ENCODE measurements around the gene PRPF19. TPM values are rescaled to one million over a fixed set of nuclear protein-coding genes. Genes with fewer than 3 reads are reported as not detected.

Gene PRPF19
- total RNA-seq, 1 experiment from 2014 or later = 115 TPM

DNA sequence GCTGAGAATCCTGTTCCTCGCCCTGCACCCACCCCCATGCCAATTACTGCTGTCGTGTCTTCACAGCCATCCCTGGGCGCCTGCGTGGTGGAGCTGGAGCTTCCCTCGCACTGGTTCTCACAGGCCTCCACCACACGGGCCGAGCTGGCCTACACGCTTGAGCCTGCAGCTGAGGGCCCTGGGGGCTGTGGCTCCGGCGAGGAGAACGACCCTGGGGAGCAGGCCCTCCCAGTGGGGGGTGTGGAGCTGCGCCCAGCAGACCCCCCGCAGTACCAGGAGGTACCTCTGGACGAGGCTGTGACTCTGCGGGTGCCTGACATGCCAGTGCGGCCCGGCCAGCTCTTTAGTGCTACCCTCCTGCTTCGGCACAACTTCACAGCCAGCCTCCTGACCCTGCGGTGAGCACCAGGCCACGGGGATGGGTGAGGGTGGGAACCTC lies 22.2 kb upstream of the PRPF19 start:
- Mint-ChIP-seq H3K36me3 (ENCODE audit: insufficient read depth, unreplicated experiment) (no peaks in the 10 kb centered on the region), H3K4me3 (ENCODE audit: unreplicated experiment) (no peak overlapping the region), H3K27ac (ENCODE audit: low read depth, unreplicated experiment) (no peak overlapping the region), H3K9me3 (ENCODE audit: unreplicated experiment) (no peaks in the 10 kb centered on the region), H3K27me3 (ENCODE audit: insufficient read depth, unreplicated experiment) (no peaks in the 10 kb centered on the region), H3K4me1 (ENCODE audit: insufficient read depth, unreplicated experiment) (peaks cover 13% of the 10 kb centered on the region)
- ChIA-PET POLR2A (no interaction called here), CTCF (interaction anchor here (0.6 to 0.7 kb wide), 2 partner anchors 152 to 208 kb away, joined by 3 to 7 read pairs; no protein-coding TSS in a partner anchor)
- TF ChIP-seq, protein P1, sequence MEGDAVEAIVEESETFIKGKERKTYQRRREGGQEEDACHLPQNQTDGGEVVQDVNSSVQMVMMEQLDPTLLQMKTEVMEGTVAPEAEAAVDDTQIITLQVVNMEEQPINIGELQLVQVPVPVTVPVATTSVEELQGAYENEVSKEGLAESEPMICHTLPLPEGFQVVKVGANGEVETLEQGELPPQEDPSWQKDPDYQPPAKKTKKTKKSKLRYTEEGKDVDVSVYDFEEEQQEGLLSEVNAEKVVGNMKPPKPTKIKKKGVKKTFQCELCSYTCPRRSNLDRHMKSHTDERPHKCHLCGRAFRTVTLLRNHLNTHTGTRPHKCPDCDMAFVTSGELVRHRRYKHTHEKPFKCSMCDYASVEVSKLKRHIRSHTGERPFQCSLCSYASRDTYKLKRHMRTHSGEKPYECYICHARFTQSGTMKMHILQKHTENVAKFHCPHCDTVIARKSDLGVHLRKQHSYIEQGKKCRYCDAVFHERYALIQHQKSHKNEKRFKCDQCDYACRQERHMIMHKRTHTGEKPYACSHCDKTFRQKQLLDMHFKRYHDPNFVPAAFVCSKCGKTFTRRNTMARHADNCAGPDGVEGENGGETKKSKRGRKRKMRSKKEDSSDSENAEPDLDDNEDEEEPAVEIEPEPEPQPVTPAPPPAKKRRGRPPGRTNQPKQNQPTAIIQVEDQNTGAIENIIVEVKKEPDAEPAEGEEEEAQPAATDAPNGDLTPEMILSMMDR (IDR thresholded peaks at IDR 0.05; ENCODE audit: unreplicated experiment) = no peak
- no peak for DNase-seq (ENCODE audit: unreplicated experiment)
- intact Hi-C loops (cut with micrococcal nuclease) = no loop called here
- no TSS peak for BruUV-seq (replicated peaks)

DNA sequence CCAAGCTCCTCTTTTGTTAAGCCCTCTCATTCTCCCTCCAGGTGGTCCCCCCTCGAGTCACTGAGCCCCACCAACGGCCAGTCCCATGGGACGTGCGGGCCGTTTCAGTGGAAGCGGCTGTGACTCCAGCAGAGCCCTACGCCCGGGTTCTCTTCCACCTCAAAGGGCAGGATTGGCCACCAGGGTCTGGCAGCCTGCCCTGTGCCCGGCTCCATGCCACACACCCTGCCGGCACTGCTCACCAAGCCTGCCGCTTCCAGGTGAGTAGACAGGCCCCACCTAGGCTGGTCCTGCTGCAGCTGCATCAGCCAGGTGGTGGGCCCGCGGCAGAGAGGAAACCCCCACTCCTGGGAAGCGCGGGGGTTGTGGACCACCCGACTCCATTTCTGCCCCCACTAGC lies 21.2 kb upstream of the PRPF19 start:
- H3K36me3 Mint-ChIP-seq (ENCODE audit: insufficient read depth, unreplicated experiment) = peaks cover 1% of the 10 kb centered on the region
- no TSS peak for BruUV-seq (replicated peaks)
- no peaks in the 10 kb centered on the region for H3K27me3 Mint-ChIP-seq (ENCODE audit: insufficient read depth, unreplicated experiment)
- ChIA-PET CTCF (interaction anchor here (0.5 to 2.1 kb wide), 3 partner anchors 9 to 37 kb away, joined by 4 to 8 read pairs (median 5); partner anchors contain the start of gene TMEM109), POLR2A (interaction anchor here (0.7 to 2.5 kb wide), 2 partner anchors 10 to 23 kb away, joined by 3 to 9 read pairs; no protein-coding TSS in a partner anchor)
- intact Hi-C loops (cut with micrococcal nuclease) = no loop called here
- peaks cover 13% of the 10 kb centered on the region for H3K4me1 Mint-ChIP-seq (ENCODE audit: insufficient read depth, unreplicated experiment)
- TF ChIP-seq, protein P1 (IDR thresholded peaks at IDR 0.05; ENCODE audit: unreplicated experiment) = no peak
- no peak overlapping the region for H3K4me3 Mint-ChIP-seq (ENCODE audit: unreplicated experiment)
- DNase-seq (ENCODE audit: unreplicated experiment) = no peak
- H3K27ac Mint-ChIP-seq (ENCODE audit: low read depth, unreplicated experiment) = no peak overlapping the region
- H3K9me3 Mint-ChIP-seq (ENCODE audit: unreplicated experiment) = no peaks in the 10 kb centered on the region

GRCh38 chr11:60927061-60927592 lies 20.7 kb upstream of the PRPF19 start:
- H3K36me3 Mint-ChIP-seq (ENCODE audit: insufficient read depth, unreplicated experiment) = peaks cover 6% of the 10 kb centered on the region
- CTCF ChIA-PET = interaction anchor here (0.5 to 2.1 kb wide), 3 partner anchors 9 to 37 kb away, joined by 4 to 8 read pairs (median 5); partner anchors contain the start of gene TMEM109
- DNase-seq (ENCODE audit: unreplicated experiment) = no peak
- POLR2A ChIA-PET = interaction anchor here (0.7 to 2.5 kb wide), 2 partner anchors 10 to 22 kb away, joined by 3 to 9 read pairs; no protein-coding TSS in a partner anchor
- no TSS peak for BruUV-seq (replicated peaks)
- no peaks in the 10 kb centered on the region for H3K9me3 Mint-ChIP-seq (ENCODE audit: unreplicated experiment)
- TF ChIP-seq, protein P1 (IDR thresholded peaks at IDR 0.05; ENCODE audit: unreplicated experiment) = no peak
- no peak overlapping the region for H3K27ac Mint-ChIP-seq (ENCODE audit: low read depth, unreplicated experiment)
- no peak overlapping the region for H3K4me3 Mint-ChIP-seq (ENCODE audit: unreplicated experiment)
- peaks cover 13% of the 10 kb centered on the region for H3K4me1 Mint-ChIP-seq (ENCODE audit: insufficient read depth, unreplicated experiment)
- intact Hi-C loops (cut with micrococcal nuclease) = no loop called here
- H3K27me3 Mint-ChIP-seq (ENCODE audit: insufficient read depth, unreplicated experiment) = no peaks in the 10 kb centered on the region

DNA sequence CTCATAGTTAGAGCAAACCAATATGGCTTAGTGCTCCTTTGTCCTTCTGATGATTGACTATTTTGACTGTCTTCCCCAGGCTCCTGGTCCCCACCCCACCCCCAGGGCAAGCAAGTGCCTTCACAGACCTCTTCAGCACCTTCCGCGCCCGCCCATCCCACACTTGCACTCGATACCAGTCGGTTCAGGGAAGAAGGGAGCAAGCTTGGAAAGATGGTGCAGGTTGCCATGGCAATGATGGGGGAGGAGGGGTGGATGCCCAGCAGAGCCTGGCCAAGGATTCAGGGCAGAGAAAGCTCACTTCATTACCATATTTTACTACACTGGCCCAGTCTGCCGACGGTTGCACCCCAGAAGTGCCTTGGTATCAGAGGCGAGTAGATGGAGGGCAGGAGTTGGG lies 20.1 kb upstream of the PRPF19 start:
- no TSS peak for BruUV-seq (replicated peaks)
- ChIA-PET CTCF (interaction anchor here (2.1 kb wide), 1 partner anchor 8 kb away, joined by 8 read pairs; no protein-coding TSS in a partner anchor), POLR2A (interaction anchor here (2.5 kb wide), 1 partner anchor 9 kb away, joined by 9 read pairs; no protein-coding TSS in a partner anchor)
- TF ChIP-seq, protein P1 (IDR thresholded peaks at IDR 0.05; ENCODE audit: unreplicated experiment) = no peak
- DNase-seq (ENCODE audit: unreplicated experiment) = no peak
- Mint-ChIP-seq H3K27me3 (ENCODE audit: insufficient read depth, unreplicated experiment) (no peaks in the 10 kb centered on the region), H3K27ac (ENCODE audit: low read depth, unreplicated experiment) (no peak overlapping the region), H3K4me1 (ENCODE audit: insufficient read depth, unreplicated experiment) (peaks cover 13% of the 10 kb centered on the region), H3K9me3 (ENCODE audit: unreplicated experiment) (no peaks in the 10 kb centered on the region), H3K4me3 (ENCODE audit: unreplicated experiment) (no peak overlapping the region), H3K36me3 (ENCODE audit: insufficient read depth, unreplicated experiment) (peaks cover 8% of the 10 kb centered on the region)
- intact Hi-C loops (cut with micrococcal nuclease) = no loop called here
